Uterus (tissue), 4 donors: Measurements from ENCODE around the gene CFAP97D2. TPM values are rescaled to one million over a fixed set of nuclear protein-coding genes. Genes with fewer than 3 reads are reported as not detected.
A peak's percentile ranks its signal among the peaks of the same experiment; 100 is the strongest.

ENCODE experiments used
- DNase-seq, 2 donors: peaks; one replicate each; pipeline ENCODE4 v3.0.0-alpha.2; 2019 to 2020
- H3K27ac ChIP-seq, 2 donors: fragments of 200-600 bp; sonication (generic); 1 replicate in 1 of 2; 2 replicates in 1 of 2; pipeline ENCODE4 v1.5.1; 2016 to 2018
- H3K27me3 ChIP-seq, 2 donors: fragments of 200-600 bp; sonication (generic); one replicate each; pipeline ENCODE4 v1.5.1; 2018 to 2019; ENCODE audit warnings: control low read depth in 1 of 2
- H3K36me3 ChIP-seq, 2 donors: fragments of 200-600 bp; sonication (generic); one replicate each; pipeline ENCODE4 v1.5.1; 2019; ENCODE audit warnings: control low read depth in 1 of 2
- H3K4me1 ChIP-seq, 2 donors: fragments of 200-600 bp; sonication (generic); one replicate each; pipeline ENCODE4 v1.5.1; 2018 to 2019; ENCODE audit warnings: control low read depth in 1 of 2
- H3K4me3 ChIP-seq, 2 donors: fragments of 200-600 bp; sonication (generic); 1 replicate in 1 of 2; 2 replicates in 1 of 2; pipeline ENCODE4 v1.5.1; 2018 to 2019; ENCODE audit warnings: mild to moderate bottlenecking in 1 of 2
- H3K9me3 ChIP-seq, 2 donors: fragments of 200-600 bp; sonication (generic); one replicate each; pipeline ENCODE4 v1.5.1; 2019; ENCODE audit warnings: control low read depth in 1 of 2
- POLR2A ChIP-seq, 2 donors: fragments of 450-650 bp; IDR thresholded peaks; one replicate each; pipeline ENCODE4 v1.6.1; 2016; ENCODE audit warnings: antibody characterized with exemption in 2 of 2, mild to moderate bottlenecking in 1 of 2, moderate library complexity in 1 of 2
- intact Hi-C: fragments of 100-400 bp; cut with DNase I; formaldehyde crosslinking; loops from one replicate; pipeline ENCODE4 v1.15.1; 2023; ENCODE audit warnings: low total_unique reads
- total RNA-seq, 4 donors: library from RNA; depleted of rRNA in 3 of 4; stranded (reverse); fragments of >200 nt in 3 of 4; gene quantifications; one replicate each; pipeline versions ENCODE4 v1.1.0 to v1.2.4, GENCODE V29; 2014 to 2023
- TF ChIP-seq, protein P1 (sequence below), 4 experiments: fragments of 200-600 bp in 2 of 4; fragments of 450-650 bp in 2 of 4; sonication (generic) in 2 of 4; IDR thresholded peaks; one replicate each; pipeline ENCODE4 v1.5.1; 2016 to 2019; ENCODE audit warnings: antibody characterized with exemption in 4 of 4, mild to moderate bottlenecking in 2 of 4, moderate library complexity in 1 of 4
- donor health status: DM: yes; HTN: yes; CAD: no.

Gene CFAP97D2
- total RNA-seq, 4 donors from 2014 or later: not detected

GRCh38 chr13:114236227-114236626, 57.2 kb downstream of the CFAP97D2 start:
- DNase-seq: no peak
- no peaks in the 10 kb centered on the region for H3K36me3 ChIP-seq
- H3K9me3 ChIP-seq: no peaks in the 10 kb centered on the region
- peak overlapping the region; percentile 69 to 73 for H3K4me3 ChIP-seq
- peaks cover 0 to 7% of the 10 kb centered on the region in 2 donors for H3K4me1 ChIP-seq
- H3K27me3 ChIP-seq: no peaks in the 10 kb centered on the region
- no peak for TF ChIP-seq POLR2A (IDR thresholded peaks at IDR 0.05)
- TF ChIP-seq, protein P1, sequence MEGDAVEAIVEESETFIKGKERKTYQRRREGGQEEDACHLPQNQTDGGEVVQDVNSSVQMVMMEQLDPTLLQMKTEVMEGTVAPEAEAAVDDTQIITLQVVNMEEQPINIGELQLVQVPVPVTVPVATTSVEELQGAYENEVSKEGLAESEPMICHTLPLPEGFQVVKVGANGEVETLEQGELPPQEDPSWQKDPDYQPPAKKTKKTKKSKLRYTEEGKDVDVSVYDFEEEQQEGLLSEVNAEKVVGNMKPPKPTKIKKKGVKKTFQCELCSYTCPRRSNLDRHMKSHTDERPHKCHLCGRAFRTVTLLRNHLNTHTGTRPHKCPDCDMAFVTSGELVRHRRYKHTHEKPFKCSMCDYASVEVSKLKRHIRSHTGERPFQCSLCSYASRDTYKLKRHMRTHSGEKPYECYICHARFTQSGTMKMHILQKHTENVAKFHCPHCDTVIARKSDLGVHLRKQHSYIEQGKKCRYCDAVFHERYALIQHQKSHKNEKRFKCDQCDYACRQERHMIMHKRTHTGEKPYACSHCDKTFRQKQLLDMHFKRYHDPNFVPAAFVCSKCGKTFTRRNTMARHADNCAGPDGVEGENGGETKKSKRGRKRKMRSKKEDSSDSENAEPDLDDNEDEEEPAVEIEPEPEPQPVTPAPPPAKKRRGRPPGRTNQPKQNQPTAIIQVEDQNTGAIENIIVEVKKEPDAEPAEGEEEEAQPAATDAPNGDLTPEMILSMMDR (IDR thresholded peaks at IDR 0.05): no peak
- intact Hi-C loops: no loop called here
- H3K27ac ChIP-seq: peak overlapping the region in 1 of 2 donors; percentile 67

DNA sequence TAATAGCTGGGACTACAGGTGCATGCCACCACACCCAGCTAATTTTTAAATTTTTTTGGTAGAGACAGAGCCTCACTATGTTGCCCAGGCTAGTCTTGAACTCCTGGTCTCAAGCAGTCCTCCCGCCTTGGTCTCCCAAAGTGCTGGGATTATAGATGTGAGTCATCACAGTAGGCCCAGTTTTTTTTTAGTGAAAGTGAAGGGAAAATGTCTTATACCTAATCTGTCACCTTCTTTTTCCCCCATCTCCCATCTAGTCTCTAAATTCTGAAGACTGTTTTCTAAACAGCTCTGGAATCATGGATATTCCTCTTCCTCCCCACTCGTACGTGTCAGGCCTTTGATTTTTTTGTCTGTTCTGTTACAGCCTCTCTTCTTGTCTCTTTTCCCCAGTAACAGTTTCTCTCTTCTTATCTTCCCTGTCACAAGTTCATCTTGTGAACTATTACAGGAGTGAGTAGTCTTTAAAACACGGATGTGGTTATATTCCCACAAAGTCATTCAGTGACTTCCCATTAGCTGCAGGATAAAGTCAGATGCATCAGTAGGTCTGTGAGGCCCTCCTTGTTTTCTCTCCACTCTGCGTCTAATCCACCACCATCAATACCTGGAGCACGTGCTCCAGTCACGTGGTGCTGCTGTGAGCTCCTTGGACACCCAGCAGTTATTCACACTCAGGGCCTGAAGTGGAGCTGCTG, 58.5 kb downstream of the CFAP97D2 start:
- Histone ChIP-seq H3K27ac (no peak overlapping the region), H3K36me3 (no peaks in the 10 kb centered on the region), H3K27me3 (no peaks in the 10 kb centered on the region), H3K9me3 (no peaks in the 10 kb centered on the region), H3K4me3 (no peak overlapping the region), H3K4me1 (peaks cover 0 to 7% of the 10 kb centered on the region in 2 donors)
- intact Hi-C loops: no loop called here
- TF ChIP-seq, protein P1 (IDR thresholded peaks at IDR 0.05): no peak
- no peak for TF ChIP-seq POLR2A (IDR thresholded peaks at IDR 0.05)
- no peak for DNase-seq

DNA sequence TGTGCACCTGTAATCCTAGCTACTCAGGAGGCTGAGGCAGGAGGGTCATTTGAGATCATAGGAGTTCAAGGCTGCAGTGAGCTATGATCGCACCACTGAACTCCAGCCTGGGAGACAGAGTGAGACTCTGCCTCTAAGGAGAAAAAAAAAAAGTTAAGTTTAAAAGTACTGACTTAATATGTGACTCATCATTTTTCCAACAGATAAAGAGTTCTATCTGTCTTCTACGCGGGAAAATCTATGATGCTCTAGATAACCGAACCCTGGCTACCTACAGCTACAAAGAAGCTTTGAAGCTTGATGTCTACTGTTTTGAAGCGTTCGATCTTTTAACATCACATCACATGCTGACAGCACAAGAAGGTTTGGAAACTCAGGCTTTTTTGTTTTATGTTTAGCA, 62.9 kb downstream of the CFAP97D2 start:
- TF ChIP-seq POLR2A (IDR thresholded peaks at IDR 0.05): no peak
- TF ChIP-seq, protein P1 (IDR thresholded peaks at IDR 0.05): no peak

GRCh38 chr13:114243971-114244370, 64.9 kb downstream of the CFAP97D2 start:
- H3K27me3 ChIP-seq: no peaks in the 10 kb centered on the region
- no peaks in the 10 kb centered on the region for H3K9me3 ChIP-seq
- TF ChIP-seq, protein P1 (IDR thresholded peaks at IDR 0.05): no peak
- TF ChIP-seq POLR2A (IDR thresholded peaks at IDR 0.05): no peak
- H3K4me1 ChIP-seq: no peaks in the 10 kb centered on the region
- no peak overlapping the region for H3K4me3 ChIP-seq
- DNase-seq: no peak
- intact Hi-C loops: no loop called here
- H3K36me3 ChIP-seq: peaks cover 0 to 3% of the 10 kb centered on the region in 2 donors
- H3K27ac ChIP-seq: no peak overlapping the region

More for the DNA sequence above, 62.9 kb downstream of the CFAP97D2 start:
- no peaks in the 10 kb centered on the region for H3K27me3 ChIP-seq
- no peaks in the 10 kb centered on the region for H3K4me1 ChIP-seq
- intact Hi-C loops: no loop called here
- H3K36me3 ChIP-seq: peaks cover 0 to 3% of the 10 kb centered on the region in 2 donors
- no peak overlapping the region for H3K27ac ChIP-seq
- no peaks in the 10 kb centered on the region for H3K9me3 ChIP-seq
- no peak overlapping the region for H3K4me3 ChIP-seq
- no peak for DNase-seq

- Histone ChIP-seq H3K27me3 (no peaks in the 10 kb centered on the region), H3K27ac (no peak overlapping the region), H3K36me3 (peaks cover 0 to 3% of the 10 kb centered on the region in 2 donors), H3K4me1 (no peaks in the 10 kb centered on the region), H3K9me3 (no peaks in the 10 kb centered on the region), H3K4me3 (no peak overlapping the region)
- TF ChIP-seq, protein P1 (IDR thresholded peaks at IDR 0.05): no peak
- intact Hi-C loops: no loop called here
- no peak for DNase-seq
Observed at GRCh38 chr13:114244637-114245036, 65.6 kb downstream of the CFAP97D2 start.
